ENCODE data around the gene STIM1.

STIM1 gene

GRCh38 chr11:3830730-3831129, 24.7 kb upstream of the STIM1 start:
- no peak for TF ChIP-seq CTCF (IDR thresholded peaks at IDR 0.05; ENCODE audit: insufficient read depth, low read depth, low read length, missing control alignments)
- DNase-seq (ENCODE audit: low read depth): no peak
- H3K4me3 ChIP-seq (ENCODE audit: low read depth, low read length): no peak overlapping the region

- H3K4me3 ChIP-seq (ENCODE audit: low read depth, low read length): no peak overlapping the region
- no peak for TF ChIP-seq CTCF (IDR thresholded peaks at IDR 0.05; ENCODE audit: insufficient read depth, low read depth, low read length, missing control alignments)
- DNase-seq (ENCODE audit: low read depth): no peak
Observed at GRCh38 chr11:3831378-3832239, 23.9 kb upstream of the STIM1 start.

GRCh38 chr11:3832816-3833215, 22.6 kb upstream of the STIM1 start:
- H3K4me3 ChIP-seq (ENCODE audit: low read depth, low read length): no peak overlapping the region
- no peak for TF ChIP-seq CTCF (IDR thresholded peaks at IDR 0.05; ENCODE audit: insufficient read depth, low read depth, low read length, missing control alignments)
- DNase-seq (ENCODE audit: low read depth): no peak

GRCh38 chr11:3833449-3833848, 22.0 kb upstream of the STIM1 start:
- DNase-seq (ENCODE audit: low read depth): no peak
- no peak overlapping the region for H3K4me3 ChIP-seq (ENCODE audit: low read depth, low read length)
- TF ChIP-seq CTCF (IDR thresholded peaks at IDR 0.05; ENCODE audit: insufficient read depth, low read depth, low read length, missing control alignments): no peak

GRCh38 chr11:3834349-3834663, 21.2 kb upstream of the STIM1 start:
- DNase-seq (ENCODE audit: low read depth): no peak
- no peak overlapping the region for H3K4me3 ChIP-seq (ENCODE audit: low read depth, low read length)
- TF ChIP-seq CTCF (IDR thresholded peaks at IDR 0.05; ENCODE audit: insufficient read depth, low read depth, low read length, missing control alignments): no peak

- no peak for TF ChIP-seq CTCF (IDR thresholded peaks at IDR 0.05; ENCODE audit: insufficient read depth, low read depth, low read length, missing control alignments)
- DNase-seq (ENCODE audit: low read depth): peak; percentile 49
- H3K4me3 ChIP-seq (ENCODE audit: low read depth, low read length): no peak overlapping the region
Observed at GRCh38 chr11:3834664-3835461, 20.6 kb upstream of the STIM1 start.

Measured in GM12865 (cell line).